ENCODE data around the gene FAM168A. TPM values are rescaled to one million over a fixed set of nuclear protein-coding genes. Genes with fewer than 3 reads are reported as not detected.

FAM168A gene
- total RNA-seq, 4 donors from 2014 or later, result 31.1 to 50.8 (median 41.1) TPM

- H3K4me1 ChIP-seq, result peaks cover 45 to 70% (median 46%) of the 10 kb centered on the region in 4 donors
- H3K9me3 ChIP-seq, result no peaks in the 10 kb centered on the region
- no peak for DNase-seq (ENCODE audit: extremely low spot score)
- peak overlapping the region in 3 of 4 donors; percentile 40 to 56 (median 43) for H3K27ac ChIP-seq (replicated peaks in 1 of 4)
- H3K36me3 ChIP-seq, result no peaks in the 10 kb centered on the region
- WGBS, result 64% methylated on average over 17 of the region's 21 CpGs
- intact Hi-C loops (cut with DNase I), result no loop called here
- H3K4me3 ChIP-seq, result no peak overlapping the region
- no peak for TF ChIP-seq POLR2A (IDR thresholded peaks at IDR 0.05; ENCODE audit: low read depth)
- no peak for TF ChIP-seq POLR2AphosphoS5 (IDR thresholded peaks at IDR 0.05)
- no peaks in the 10 kb centered on the region for H3K27me3 ChIP-seq
Observed at GRCh38 chr11:73384872-73385689, 212.8 kb downstream of the FAM168A start.

- Histone ChIP-seq H3K4me3 (no peak overlapping the region), H3K4me1 (peaks cover 46 to 75% (median 49%) of the 10 kb centered on the region in 4 donors), H3K27me3 (no peaks in the 10 kb centered on the region), H3K36me3 (no peaks in the 10 kb centered on the region), H3K9me3 (no peaks in the 10 kb centered on the region), H3K27ac (replicated peaks in 1 of 4) (peak overlapping the region in 3 of 4 donors; percentile 40 to 56 (median 43))
- TF ChIP-seq POLR2A (IDR thresholded peaks at IDR 0.05; ENCODE audit: low read depth) (no peak), EP300 (IDR thresholded peaks at IDR 0.05) (no peak), CTCF (IDR thresholded peaks at IDR 0.05) (no peak)
- 79% methylated on average over 4 of the region's 4 CpGs for WGBS
- intact Hi-C loops (cut with DNase I), result no loop called here
- DNase-seq (ENCODE audit: extremely low spot score), result no peak
Observed at GRCh38 chr11:73384531-73384871, 213.4 kb downstream of the FAM168A start.

DNA sequence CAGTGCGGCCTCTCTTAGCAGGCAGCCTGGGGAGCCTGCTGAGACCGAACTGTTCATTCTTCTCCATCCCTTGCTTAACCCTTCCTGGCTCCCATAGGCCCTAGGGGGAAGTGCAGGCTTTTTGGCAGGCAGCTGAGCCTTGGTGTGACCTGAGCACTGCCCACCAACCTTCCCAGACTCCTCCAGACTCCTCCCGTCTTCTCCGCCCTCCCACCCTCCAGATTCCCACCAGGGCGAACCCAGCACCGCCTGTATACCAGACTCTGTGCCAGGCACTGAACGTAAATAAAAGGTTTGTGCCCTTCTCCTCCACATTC is 213.8 kb downstream of the FAM168A start:
- WGBS, result 89% methylated on average over 7 of the region's 7 CpGs
- H3K4me1 ChIP-seq, result peaks cover 45 to 71% (median 48%) of the 10 kb centered on the region in 4 donors
- DNase-seq (ENCODE audit: extremely low spot score), result no peak

GRCh38 chr11:73383249-73384124 is 214.4 kb downstream of the FAM168A start:
- 69% methylated on average over 9 of the region's 9 CpGs for WGBS
- H3K36me3 ChIP-seq, result no peaks in the 10 kb centered on the region
- no peaks in the 10 kb centered on the region for H3K9me3 ChIP-seq
- peaks cover 39 to 65% (median 42%) of the 10 kb centered on the region in 4 donors for H3K4me1 ChIP-seq
- H3K27me3 ChIP-seq, result no peaks in the 10 kb centered on the region
- intact Hi-C loops (cut with DNase I), result no loop called here
- no peak overlapping the region for H3K27ac ChIP-seq (replicated peaks in 1 of 4)
- no peak for DNase-seq (ENCODE audit: extremely low spot score)
- TF ChIP-seq CTCF (IDR thresholded peaks at IDR 0.05), result no peak
- no peak for TF ChIP-seq POLR2AphosphoS5 (IDR thresholded peaks at IDR 0.05)
- TF ChIP-seq POLR2A (IDR thresholded peaks at IDR 0.05; ENCODE audit: low read depth), result no peak
- no peak for TF ChIP-seq EP300 (IDR thresholded peaks at IDR 0.05)
- H3K4me3 ChIP-seq, result no peak overlapping the region

More for the DNA sequence above, 213.8 kb downstream of the FAM168A start:
- Histone ChIP-seq H3K27me3 (no peaks in the 10 kb centered on the region), H3K4me3 (no peak overlapping the region), H3K9me3 (no peaks in the 10 kb centered on the region), H3K27ac (replicated peaks in 1 of 4) (peak overlapping the region in 1 of 4 donors; percentile 56), H3K36me3 (no peaks in the 10 kb centered on the region)
- intact Hi-C loops (cut with DNase I), result no loop called here
- no peak for TF ChIP-seq EP300 (IDR thresholded peaks at IDR 0.05)
- TF ChIP-seq CTCF (IDR thresholded peaks at IDR 0.05), result no peak
- no peak for TF ChIP-seq POLR2AphosphoS5 (IDR thresholded peaks at IDR 0.05)
- TF ChIP-seq POLR2A (IDR thresholded peaks at IDR 0.05; ENCODE audit: low read depth), result no peak

DNA sequence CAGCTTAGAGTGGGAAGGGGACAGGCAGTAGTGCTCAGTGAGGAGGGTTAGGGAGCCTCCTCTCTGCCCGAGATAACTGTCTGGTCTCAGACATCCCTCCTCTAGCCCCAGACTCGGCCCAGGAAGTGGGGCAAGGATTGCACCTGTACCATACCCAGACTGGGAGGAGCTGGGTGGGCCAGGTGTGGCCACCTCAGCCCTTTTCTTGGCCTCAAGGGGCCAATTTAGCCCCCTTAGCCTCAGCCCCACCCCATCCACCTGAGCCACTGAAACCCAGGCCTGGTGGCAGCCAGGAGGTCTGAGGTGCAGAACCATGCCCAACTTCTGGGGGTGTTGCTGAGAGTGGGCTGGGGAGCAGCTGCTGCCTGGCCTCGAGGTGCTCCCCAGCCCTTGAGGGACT is 215.2 kb downstream of the FAM168A start:
- H3K36me3 ChIP-seq, result no peaks in the 10 kb centered on the region
- no peaks in the 10 kb centered on the region for H3K27me3 ChIP-seq
- H3K4me1 ChIP-seq, result peaks cover 33 to 59% (median 36%) of the 10 kb centered on the region in 4 donors
- intact Hi-C loops (cut with DNase I), result no loop called here
- H3K4me3 ChIP-seq, result no peak overlapping the region
- no peak overlapping the region for H3K27ac ChIP-seq (replicated peaks in 1 of 4)
- TF ChIP-seq EP300 (IDR thresholded peaks at IDR 0.05), result no peak
- TF ChIP-seq POLR2AphosphoS5 (IDR thresholded peaks at IDR 0.05), result no peak
- TF ChIP-seq POLR2A (IDR thresholded peaks at IDR 0.05; ENCODE audit: low read depth), result no peak
- TF ChIP-seq CTCF (IDR thresholded peaks at IDR 0.05), result no peak
- no peak for DNase-seq (ENCODE audit: extremely low spot score)
- no peaks in the 10 kb centered on the region for H3K9me3 ChIP-seq
- WGBS, result no CpG with 5 or more reads among the region's 3 CpGs

Data from esophagus muscularis mucosa (tissue), 4 donors.